Neuronal stem cell (in vitro differentiated cells): ENCODE results near the gene KCTD5.

Source experiments
- DNase-seq: peaks from one replicate; pipeline ENCODE4 v3.0.0-alpha.2; 2013; ENCODE audit warnings: low spot score
- H2AFZ ChIP-seq: one replicate; pipeline ENCODE4 v1.6.1; 2013; ENCODE audit warnings: mild to moderate bottlenecking, low read length, inconsistent platforms
- H2AK5ac ChIP-seq: 2 replicates; pipeline ENCODE4 v1.6.1; 2013; ENCODE audit warnings: low read depth, mild to moderate bottlenecking, inconsistent platforms, low read length, moderate library complexity, mixed read lengths
- H2BK120ac ChIP-seq: 2 replicates; pipeline ENCODE4 v1.6.1; 2013; ENCODE audit warnings: low read depth, mild to moderate bottlenecking, inconsistent platforms, low read length, moderate library complexity, mixed read lengths
- H2BK12ac ChIP-seq: one replicate; pipeline ENCODE4 v1.6.1; 2013; ENCODE audit warnings: low read length, inconsistent platforms
- H2BK15ac ChIP-seq: 2 replicates; pipeline ENCODE4 v1.6.1; 2013; ENCODE audit warnings: mild to moderate bottlenecking, low read length, inconsistent platforms, mixed read lengths
- H2BK5ac ChIP-seq: one replicate; pipeline ENCODE4 v1.6.1; 2013; ENCODE audit warnings: inconsistent platforms, mild to moderate bottlenecking, low read length, moderate library complexity
- H3K14ac ChIP-seq: one replicate; pipeline ENCODE4 v1.6.1; 2013; ENCODE audit warnings: low read length, inconsistent platforms
- H3K18ac ChIP-seq: 2 replicates; pipeline ENCODE4 v1.6.1; 2013; ENCODE audit warnings: low read length, inconsistent platforms
- H3K23ac ChIP-seq: 2 replicates; pipeline ENCODE4 v1.6.1; 2013; ENCODE audit warnings: low read depth, mild to moderate bottlenecking, mixed read lengths, low read length, inconsistent platforms; ENCODE audit not compliant: poor library complexity
- H3K27ac ChIP-seq: replicated peaks from 3 replicates; pipeline ENCODE4 v1.5.1; 2013; ENCODE audit warnings: low read length, inconsistent platforms
- H3K27me3 ChIP-seq, 3 experiments: 2 replicates each; pipeline ENCODE4 v1.6.1; 2013; ENCODE audit warnings: low read length in 3 of 3, mild to moderate bottlenecking in 2 of 3, inconsistent platforms in 1 of 3, low read depth in 1 of 3, mixed read lengths in 1 of 3, moderate library complexity in 1 of 3; ENCODE audit not compliant: control insufficient read depth in 3 of 3, insufficient read depth in 3 of 3
- H3K36me3 ChIP-seq, 2 donors: replicated peaks in 1 of 2; 2 replicates each; pipeline ENCODE4 v1.6.1; 2013; ENCODE audit warnings: low read length in 2 of 2; ENCODE audit not compliant: control insufficient read depth in 2 of 2, insufficient read depth in 2 of 2
- H3K4ac ChIP-seq: 2 replicates; pipeline ENCODE4 v1.6.1; 2013; ENCODE audit warnings: inconsistent platforms, mild to moderate bottlenecking, low read length, moderate library complexity
- H3K4me1 ChIP-seq, 2 donors: 1 replicate in 1 of 2; 2 replicates in 1 of 2; pipeline ENCODE4 v1.6.1; 2013; ENCODE audit warnings: low read length in 2 of 2, low read depth in 1 of 2; ENCODE audit not compliant: control insufficient read depth in 2 of 2, insufficient read depth in 1 of 2
- H3K4me2 ChIP-seq: one replicate; pipeline ENCODE4 v1.6.1; 2013; ENCODE audit warnings: mild to moderate bottlenecking, low read length, inconsistent platforms; ENCODE audit not compliant: insufficient read depth, poor library complexity, severe bottlenecking
- H3K4me3 ChIP-seq, 2 donors: 2 replicates each; pipeline ENCODE4 v1.5.1; 2013; ENCODE audit warnings: low read length in 2 of 2, mild to moderate bottlenecking in 2 of 2, inconsistent platforms in 1 of 2, moderate library complexity in 1 of 2
- H3K79me1 ChIP-seq: one replicate; pipeline ENCODE4 v1.6.1; 2013; ENCODE audit warnings: low read depth, mild to moderate bottlenecking, inconsistent platforms, low read length, moderate library complexity
- H3K9ac ChIP-seq: one replicate; pipeline ENCODE4 v1.6.1; 2013; ENCODE audit warnings: mild to moderate bottlenecking, low read depth, low read length, inconsistent platforms; ENCODE audit not compliant: poor library complexity
- H3K9me3 ChIP-seq, 2 donors: replicated peaks in 1 of 2; 2 replicates each; pipeline versions ENCODE3 to v1.6.1; 2013; ENCODE audit warnings: low read length in 2 of 2, mild to moderate bottlenecking in 2 of 2, inconsistent platforms in 1 of 2, low read depth in 1 of 2, mixed read lengths in 1 of 2, moderate library complexity in 1 of 2; ENCODE audit not compliant: control insufficient read depth in 2 of 2, insufficient read depth in 1 of 2
- H4K8ac ChIP-seq: one replicate; pipeline ENCODE4 v1.6.1; 2013; ENCODE audit warnings: low read depth, mild to moderate bottlenecking, inconsistent platforms, low read length, moderate library complexity
- H4K91ac ChIP-seq: one replicate; pipeline ENCODE4 v1.6.1; 2013; ENCODE audit warnings: low read length, low read depth, mild to moderate bottlenecking, inconsistent platforms; ENCODE audit not compliant: poor library complexity
- WGBS, 2 donors: extraction: QIAGEN DNeasy Blood & Tissue Kit; methylation state at CpG; one replicate each; pipeline ENCODE4 v1.1.7; 2013; ENCODE audit warnings: missing lambda C conversion rate in 2 of 2, mixed read lengths in 1 of 2; ENCODE audit not compliant: insufficient read length in 2 of 2, insufficient replicate concordance in 1 of 2; ENCODE audit errors: extremely low coverage in 2 of 2; 5-methylcytosine and 5-hydroxymethylcytosine counted together

The KCTD5 gene

GRCh38 chr16:2752850-2753732, 70.8 kb downstream of the KCTD5 start:
- Histone ChIP-seq H3K18ac (peak overlapping the region; percentile 100), H3K4me1 (peaks cover 13 to 17% of the 10 kb centered on the region in 2 donors), H3K14ac (peak overlapping the region; percentile 97), H2BK12ac (no peak overlapping the region), H3K79me1 (peaks cover 6% of the 10 kb centered on the region), H3K36me3 (peaks cover 20 to 64% of the 10 kb centered on the region in 2 donors), H2BK120ac (peak overlapping the region; percentile 73), H3K4me2 (peak overlapping the region; percentile 48), H3K9ac (peak overlapping the region; percentile 99), H4K91ac (no peak overlapping the region), H3K9me3 (no peaks in the 10 kb centered on the region), H4K8ac (no peak overlapping the region), H2AFZ (peak overlapping the region; percentile 94), H2AK5ac (peak overlapping the region; percentile 86), H3K4ac (no peak overlapping the region), H3K4me3 (peak overlapping the region; percentile 96 to 99), H3K27me3 (no peaks in the 10 kb centered on the region), H2BK15ac (no peak overlapping the region), H3K23ac (peak overlapping the region; percentile 99), H2BK5ac (peak overlapping the region; percentile 100), H3K27ac (peak overlapping the region; percentile 100)
- no CpG with 5 or more reads among the region's 82 CpGs for WGBS, 2 donors
- no peak for DNase-seq

DNA sequence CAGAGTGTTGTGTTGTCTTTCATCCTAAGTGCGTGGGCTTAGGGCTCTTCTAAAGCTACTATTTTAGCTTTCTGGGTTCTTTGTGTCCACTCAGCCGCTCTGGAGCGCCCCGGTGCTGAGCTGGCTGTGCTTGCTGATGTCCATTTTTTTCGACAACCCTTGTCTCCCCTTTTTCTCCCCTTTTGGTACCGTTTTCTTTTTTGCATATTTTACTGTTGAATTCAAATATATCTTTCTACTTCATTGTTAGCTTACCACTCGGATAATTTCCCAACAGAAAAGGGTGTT, 71.4 kb downstream of the KCTD5 start:
- H2BK120ac ChIP-seq, result no peak overlapping the region
- H3K9ac ChIP-seq, result peak overlapping the region; percentile 24
- H3K23ac ChIP-seq, result no peak overlapping the region
- H4K91ac ChIP-seq, result no peak overlapping the region
- H2BK15ac ChIP-seq, result no peak overlapping the region
- no peaks in the 10 kb centered on the region for H3K27me3 ChIP-seq
- no peaks in the 10 kb centered on the region for H3K9me3 ChIP-seq
- no peak overlapping the region for H3K4ac ChIP-seq
- H3K79me1 ChIP-seq, result peaks cover 6% of the 10 kb centered on the region
- H2AFZ ChIP-seq, result no peak overlapping the region
- H3K14ac ChIP-seq, result no peak overlapping the region
- H3K4me2 ChIP-seq, result peak overlapping the region; percentile 48
- no peak overlapping the region for H2BK5ac ChIP-seq
- H2BK12ac ChIP-seq, result no peak overlapping the region
- no peak overlapping the region for H4K8ac ChIP-seq
- H3K4me3 ChIP-seq, result peak overlapping the region; percentile 96 to 99
- WGBS, 2 donors, result no CpG with 5 or more reads among the region's 7 CpGs
- no peak overlapping the region for H3K27ac ChIP-seq
- no peak overlapping the region for H2AK5ac ChIP-seq
- no peak overlapping the region for H3K18ac ChIP-seq
- H3K36me3 ChIP-seq, result peaks cover 25 to 70% of the 10 kb centered on the region in 2 donors
- DNase-seq, result no peak
- peaks cover 13 to 17% of the 10 kb centered on the region in 2 donors for H3K4me1 ChIP-seq

DNA sequence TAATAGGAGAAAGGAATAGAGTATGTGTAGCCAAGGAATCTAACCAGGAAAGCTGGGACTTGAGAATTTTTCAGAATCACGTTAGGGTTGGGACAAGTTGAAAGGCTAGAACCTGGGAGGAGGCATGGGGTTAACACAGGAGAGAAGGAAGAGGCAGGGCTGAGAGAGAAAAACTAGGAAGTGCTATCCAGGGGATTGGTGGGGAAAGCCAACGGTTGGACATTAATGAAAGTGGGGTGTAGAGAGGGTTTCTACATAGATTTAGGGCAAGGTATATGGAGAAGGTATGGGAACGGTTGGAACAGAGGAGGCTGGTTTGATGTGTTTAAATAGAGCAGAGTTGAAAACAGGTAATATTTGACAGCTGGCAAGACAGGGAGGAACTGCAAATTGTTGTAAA, 72.8 kb downstream of the KCTD5 start:
- Histone ChIP-seq H3K4me2 (no peak overlapping the region), H3K4me1 (peaks cover 13 to 17% of the 10 kb centered on the region in 2 donors), H3K79me1 (peaks cover 6% of the 10 kb centered on the region), H3K27ac (no peak overlapping the region), H3K36me3 (peaks cover 37 to 70% of the 10 kb centered on the region in 2 donors), H2AK5ac (no peak overlapping the region), H4K91ac (no peak overlapping the region), H2BK120ac (no peak overlapping the region), H3K9ac (no peak overlapping the region), H3K14ac (no peak overlapping the region), H3K4me3 (peak overlapping the region in 1 of 2 donors; percentile 96), H3K23ac (no peak overlapping the region), H2BK15ac (no peak overlapping the region), H2BK12ac (no peak overlapping the region), H3K27me3 (no peaks in the 10 kb centered on the region), H2BK5ac (no peak overlapping the region), H2AFZ (no peak overlapping the region), H4K8ac (no peak overlapping the region), H3K9me3 (peaks cover 3 to 4% of the 10 kb centered on the region in 2 donors), H3K4ac (no peak overlapping the region), H3K18ac (no peak overlapping the region)
- WGBS, 2 donors, result 100% methylated on average over 1 of the region's 3 CpGs; no CpG with 5 or more reads in 1 of the 2 donors
- no peak for DNase-seq

GRCh38 chr16:2756288-2757015, 74.1 kb downstream of the KCTD5 start:
- Histone ChIP-seq H3K4me3 (no peak overlapping the region), H3K4me2 (no peak overlapping the region), H3K9ac (no peak overlapping the region), H3K27ac (no peak overlapping the region), H3K14ac (no peak overlapping the region), H3K23ac (no peak overlapping the region), H3K9me3 (peaks cover 5 to 15% of the 10 kb centered on the region in 2 donors), H2AFZ (no peak overlapping the region), H4K91ac (no peak overlapping the region), H3K4ac (no peak overlapping the region), H3K79me1 (peaks cover 6% of the 10 kb centered on the region), H2BK15ac (no peak overlapping the region), H2BK5ac (no peak overlapping the region), H4K8ac (no peak overlapping the region), H3K27me3 (no peaks in the 10 kb centered on the region), H3K4me1 (peaks cover 10 to 12% of the 10 kb centered on the region in 2 donors), H2BK12ac (no peak overlapping the region), H3K18ac (no peak overlapping the region), H3K36me3 (peaks cover 42 to 81% of the 10 kb centered on the region in 2 donors), H2AK5ac (no peak overlapping the region), H2BK120ac (no peak overlapping the region)
- no peak for DNase-seq
- WGBS, 2 donors, result no CpG with 5 or more reads among the region's 30 CpGs
